Middle frontal gyrus (tissue), 1 donor: ENCODE measurements around the gene GOLGA2.
A peak's percentile ranks its signal among the peaks of the same experiment; 100 is the strongest.
"Not testable (repeated sequence)": the region's sequence is repeated elsewhere in the genome, so short reads cannot be mapped to it uniquely, and the experiment has no call there.

ENCODE experiments used
- DNase-seq: peaks from one replicate; pipeline ENCODE4 v3.0.0-alpha.2; 2015; ENCODE audit warnings: low spot score; ENCODE audit errors: extremely low spot score

GOLGA2 gene

DNA sequence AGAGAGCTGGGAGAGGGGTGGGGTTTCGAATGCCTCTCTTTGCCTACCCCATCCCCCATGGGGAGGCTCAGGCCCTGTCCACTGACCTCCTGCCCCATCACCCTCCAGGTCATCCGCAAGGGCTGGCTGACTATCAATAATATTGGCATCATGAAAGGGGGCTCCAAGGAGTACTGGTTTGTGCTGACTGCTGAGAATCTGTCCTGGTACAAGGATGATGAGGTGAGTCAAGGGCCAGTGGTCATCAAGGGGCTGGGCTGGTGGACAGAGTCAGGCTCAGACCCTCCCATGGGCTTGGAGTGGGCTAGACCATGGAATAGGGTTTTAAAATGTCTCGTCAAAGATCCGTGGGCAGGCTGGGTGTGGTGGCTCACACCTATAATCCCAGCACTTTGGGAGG lies 33.7 kb downstream of the GOLGA2 start:
- no peak for DNase-seq

GRCh38 chr9:128233817-128234406 lies 41.9 kb downstream of the GOLGA2 start:
- DNase-seq = no peak

DNA sequence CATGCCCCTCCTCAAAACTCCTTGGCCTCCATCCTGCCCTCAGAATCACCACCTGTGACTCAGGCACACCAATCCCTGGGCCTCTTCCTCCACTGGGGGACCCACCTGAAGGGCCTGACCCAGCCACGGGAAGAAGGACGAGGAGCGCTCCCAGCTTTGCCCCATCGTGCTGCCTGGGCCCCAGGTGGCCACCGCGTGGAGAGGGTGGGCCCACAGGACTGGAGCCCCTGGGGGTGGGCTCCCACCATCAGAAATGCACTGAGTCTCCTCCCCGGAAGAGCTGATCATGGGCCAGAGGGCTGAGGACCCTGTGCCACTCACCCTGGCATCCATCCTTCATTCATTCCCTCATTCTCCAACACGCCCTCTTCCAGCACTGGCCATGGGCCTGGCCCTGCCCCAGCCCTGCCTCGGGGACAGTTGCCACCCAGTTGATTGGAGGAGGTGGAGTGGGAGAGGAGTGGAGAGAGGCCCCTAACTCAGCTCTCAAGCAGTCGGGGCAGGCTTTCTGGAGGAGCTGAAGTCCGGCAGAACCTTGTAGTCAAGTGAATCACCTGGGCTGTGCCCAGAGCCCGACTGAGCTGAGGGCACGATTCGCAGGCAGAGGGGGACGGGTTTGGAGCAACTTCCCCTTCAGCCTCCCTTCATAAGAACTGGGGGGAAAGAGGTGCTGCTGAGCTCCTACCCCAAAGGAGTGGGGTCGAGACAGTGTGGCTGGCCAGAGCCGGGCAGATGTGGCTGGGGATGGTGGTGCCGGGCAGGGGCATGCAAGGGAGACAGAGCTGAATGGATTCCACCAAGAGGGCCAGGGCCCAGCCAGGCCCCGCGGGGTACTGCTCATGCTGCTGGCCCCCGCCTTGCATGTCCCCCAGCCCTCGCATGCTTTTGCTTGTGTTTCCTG lies 43.0 kb downstream of the GOLGA2 start:
- no peak for DNase-seq

- DNase-seq = no peak
Measured at GRCh38 chr9:128231638-128232527, 43.9 kb downstream of the GOLGA2 start.

GRCh38 chr9:128230897-128231296 lies 44.9 kb downstream of the GOLGA2 start:
- DNase-seq = not testable (repeated sequence)

GRCh38 chr9:128226412-128226801 lies 49.4 kb downstream of the GOLGA2 start:
- no peak for DNase-seq

GRCh38 chr9:128225770-128226411 lies 49.9 kb downstream of the GOLGA2 start:
- DNase-seq = no peak

GRCh38 chr9:128224877-128225276 lies 50.9 kb downstream of the GOLGA2 start:
- no peak for DNase-seq

DNA sequence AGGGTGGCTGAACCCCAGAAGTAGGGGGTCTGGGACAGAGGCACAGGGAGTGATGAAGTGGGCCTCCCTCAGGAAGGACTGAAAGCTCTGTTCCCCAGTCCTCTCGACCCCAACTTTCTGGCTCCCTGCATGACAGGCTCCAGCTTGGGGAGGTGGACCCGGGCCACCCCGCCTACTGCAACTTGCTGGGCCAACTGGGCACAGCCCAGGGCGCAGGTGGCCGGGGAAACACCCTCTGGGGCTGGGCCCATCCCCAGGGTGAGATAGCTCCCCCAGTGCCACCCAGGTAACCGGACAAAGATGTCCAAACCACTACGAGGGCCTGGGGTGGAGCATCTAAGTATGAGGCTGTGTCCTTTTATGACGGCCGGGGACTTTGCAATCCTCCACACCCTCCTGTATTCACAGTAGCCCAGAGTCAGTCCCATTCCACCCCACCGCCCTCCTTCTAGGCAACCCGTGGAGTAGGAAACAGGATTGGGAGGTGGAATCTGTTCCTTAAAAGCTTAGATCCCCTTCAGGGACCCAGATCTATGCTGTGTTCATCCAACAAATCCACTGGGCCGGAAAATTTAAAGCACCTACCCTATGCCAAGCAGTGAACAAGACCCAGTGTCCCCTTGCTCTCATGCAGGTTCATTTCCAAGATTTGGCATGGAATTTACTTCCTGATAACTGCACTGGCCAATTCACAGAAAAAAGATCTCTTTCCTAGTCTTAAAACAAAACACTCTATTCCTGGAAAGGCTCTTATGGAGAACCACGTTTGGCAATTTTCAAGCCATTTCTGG lies 52.7 kb downstream of the GOLGA2 start:
- DNase-seq = no peak

- no peak for DNase-seq
Measured at GRCh38 chr9:128222026-128222425, 53.8 kb downstream of the GOLGA2 start.

- no peak for DNase-seq
Measured at GRCh38 chr9:128219831-128220230, 56.0 kb downstream of the GOLGA2 start.

GRCh38 chr9:128218518-128219389 lies 57.1 kb downstream of the GOLGA2 start:
- DNase-seq = peak; percentile 29

GRCh38 chr9:128218172-128218517 lies 57.7 kb downstream of the GOLGA2 start:
- no peak for DNase-seq

- DNase-seq = no peak
Measured at GRCh38 chr9:128216781-128217553, 58.8 kb downstream of the GOLGA2 start.

DNA sequence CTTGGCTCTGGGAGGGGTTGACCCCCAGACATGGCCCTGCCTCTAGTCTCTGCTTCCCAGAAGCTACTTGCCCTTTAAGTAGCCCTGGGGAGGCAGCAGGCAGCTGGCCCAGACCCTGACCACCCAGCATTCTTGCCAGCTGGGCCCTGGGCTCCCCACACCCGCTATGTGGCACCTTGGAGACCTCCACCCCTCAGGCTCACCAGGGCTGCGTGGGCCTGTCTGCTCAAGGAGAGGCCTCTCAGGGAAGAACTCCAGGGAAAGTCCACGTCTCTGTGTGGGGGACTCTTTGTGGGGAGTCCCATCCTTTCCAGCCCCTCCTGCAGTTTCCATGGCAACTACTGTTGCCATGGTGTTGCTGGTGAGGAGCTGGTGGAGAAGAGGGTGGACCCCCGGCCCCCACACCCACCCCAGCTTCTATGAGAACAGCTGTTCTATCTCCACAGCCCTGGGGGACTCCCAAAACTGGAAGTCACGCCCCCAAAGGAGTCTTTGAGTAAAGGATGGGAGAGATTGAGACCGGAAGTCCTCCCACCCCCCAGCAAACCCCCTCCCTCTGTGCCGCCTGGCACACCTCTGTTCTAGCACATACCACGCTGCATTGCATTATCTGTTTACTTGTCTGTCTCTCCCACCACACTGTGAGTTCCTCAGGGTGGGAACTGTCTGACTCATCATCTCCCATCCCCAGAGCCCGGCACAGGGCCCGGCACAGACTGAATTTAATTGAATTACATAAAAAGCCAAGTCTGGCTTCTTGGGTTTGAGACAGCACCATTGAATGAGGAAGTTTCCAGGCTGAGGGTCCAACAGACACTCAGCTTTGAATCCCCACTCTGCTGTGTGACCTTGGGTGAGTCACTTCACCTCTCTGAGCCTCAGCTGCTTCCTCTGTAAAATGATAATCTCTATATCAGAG lies 60.1 kb downstream of the GOLGA2 start:
- DNase-seq = peak; percentile 24

DNA sequence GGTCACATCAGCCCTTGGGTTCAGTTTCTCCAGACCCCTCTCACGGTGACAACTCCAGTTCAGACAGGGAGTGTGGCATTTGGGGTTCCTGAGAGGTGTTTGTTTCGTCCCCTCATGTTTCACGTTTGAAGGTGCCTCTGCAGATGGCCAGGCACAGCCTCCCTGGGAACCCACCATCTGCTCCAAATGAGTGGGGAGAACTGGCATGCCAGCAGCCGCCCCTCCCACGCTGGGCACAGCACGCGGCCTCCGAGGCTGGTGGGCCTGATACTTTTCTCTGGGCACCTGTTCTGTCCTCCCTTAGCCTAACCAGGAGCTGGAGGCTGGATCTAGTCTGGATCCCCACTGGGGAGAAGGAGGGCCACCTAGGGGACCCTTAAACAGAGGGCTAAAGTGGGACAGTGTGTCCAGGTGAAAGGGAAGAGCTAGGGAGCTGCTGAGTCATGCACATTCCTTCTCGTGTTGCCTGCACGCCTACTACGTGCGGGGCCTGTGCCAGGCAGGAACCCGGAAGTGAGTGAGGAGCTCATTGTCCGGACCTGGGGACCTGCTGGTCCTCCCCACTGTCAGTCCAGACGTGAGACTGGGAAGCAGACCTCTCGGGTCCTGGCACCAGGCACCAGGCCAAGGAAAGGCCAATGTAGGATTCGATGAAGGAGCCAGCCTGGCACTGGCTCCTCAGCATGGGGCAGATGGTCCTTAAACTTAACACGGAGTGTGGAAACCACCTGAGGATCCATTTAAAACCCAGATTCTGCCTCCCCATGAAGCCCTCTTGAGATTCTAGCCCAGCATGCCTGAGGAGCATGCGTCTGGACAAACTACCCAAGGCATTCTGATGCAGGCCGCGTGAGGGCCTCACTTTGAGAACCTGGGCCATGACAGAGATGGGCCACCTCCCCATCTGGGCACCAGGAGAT lies 61.0 kb downstream of the GOLGA2 start:
- no peak for DNase-seq
